HL-60 (cell line): ENCODE results near the gene SPATA22.
"Not testable (repeated sequence)": the region's sequence is repeated elsewhere in the genome, so short reads cannot be mapped to it uniquely, and the experiment has no call there.

Experiments used
- DNase-seq, 2 experiments: peaks; one replicate each; pipeline ENCODE4 v3.0.0-alpha.2; 2010 to 2020; ENCODE audit warnings: low read depth in 1 of 2, low spot score in 1 of 2
- H3K27ac ChIP-seq: fragments of 250-450 bp; sonication (Bioruptor Pico); replicated peaks from 2 replicates; pipeline ENCODE4 v1.5.1; 2020; ENCODE audit warnings: mild to moderate bottlenecking, moderate library complexity
- H3K27me3 ChIP-seq: fragments of 250-450 bp; sonication (Bioruptor Pico); 2 replicates; pipeline ENCODE4 v1.5.1; 2021; ENCODE audit warnings: mild to moderate bottlenecking, moderate library complexity; ENCODE audit not compliant: insufficient read depth, poor library complexity, severe bottlenecking
- H3K4me3 ChIP-seq: replicated peaks from 2 replicates; pipeline ENCODE4 v1.5.1; 2011; ENCODE audit warnings: mild to moderate bottlenecking, control low read depth, low read length; ENCODE audit not compliant: insufficient read depth
- GABPA ChIP-seq: IDR thresholded peaks from 2 replicates; pipeline ENCODE4 v1.6.1; 2012; ENCODE audit warnings: low read depth
- POLR2AphosphoS5 ChIP-seq: IDR thresholded peaks from 2 replicates; pipeline ENCODE4 v1.6.1; 2012; ENCODE audit warnings: low read depth
- SPI1 ChIP-seq: IDR thresholded peaks from 2 replicates; pipeline ENCODE4 v1.6.1; 2012; ENCODE audit warnings: low read depth, mild to moderate bottlenecking, borderline replicate concordance
- long read RNA-seq: library from polyadenylated mRNA; unstranded; transcript quantifications from one replicate; pipeline ENCODE4 v2.0.0, GENCODE V29; 2020
- TF ChIP-seq, protein P1 (sequence below): IDR thresholded peaks from 2 replicates; pipeline ENCODE4 v1.6.1; 2012; ENCODE audit warnings: low read depth; ENCODE audit not compliant: insufficient replicate concordance
- TF ChIP-seq, protein P2 (sequence below): IDR thresholded peaks from one replicate; pipeline ENCODE4 v1.5.1; 2011; ENCODE audit warnings: low read length, control low read depth, inconsistent platforms; ENCODE audit not compliant: insufficient read depth

The SPATA22 gene, protein sequence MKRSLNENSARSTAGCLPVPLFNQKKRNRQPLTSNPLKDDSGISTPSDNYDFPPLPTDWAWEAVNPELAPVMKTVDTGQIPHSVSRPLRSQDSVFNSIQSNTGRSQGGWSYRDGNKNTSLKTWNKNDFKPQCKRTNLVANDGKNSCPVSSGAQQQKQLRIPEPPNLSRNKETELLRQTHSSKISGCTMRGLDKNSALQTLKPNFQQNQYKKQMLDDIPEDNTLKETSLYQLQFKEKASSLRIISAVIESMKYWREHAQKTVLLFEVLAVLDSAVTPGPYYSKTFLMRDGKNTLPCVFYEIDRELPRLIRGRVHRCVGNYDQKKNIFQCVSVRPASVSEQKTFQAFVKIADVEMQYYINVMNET
- long read RNA-seq, result 0 reads

DNA sequence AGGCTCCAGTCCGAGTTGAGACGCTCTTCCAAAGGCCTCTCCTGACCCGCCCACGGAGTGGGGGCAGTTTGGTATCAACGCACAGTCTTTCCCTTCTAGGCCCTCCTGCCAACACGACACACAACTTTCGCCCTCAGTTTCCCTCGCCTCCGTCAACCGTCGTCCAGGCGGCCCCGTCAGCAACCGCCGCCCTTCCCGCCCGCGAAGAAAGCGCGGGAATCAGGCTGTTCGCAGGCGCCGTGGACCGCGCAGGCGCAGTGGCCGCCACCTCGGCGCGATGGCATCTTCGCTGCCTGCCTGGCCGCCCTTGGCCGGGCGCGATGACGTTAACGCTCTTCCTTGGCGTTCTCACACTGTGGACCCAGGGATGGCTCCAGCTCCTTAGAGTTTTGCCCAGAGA, at the start of gene SPATA22:
TSS of gene SPATA22 (minus strand) at position 221 of the 400 bp plus-strand sequence. CDS start 2,494 bp downstream, outside the sequence.
- Histone ChIP-seq H3K4me3 (no peak within 1 kb of the TSS), H3K27ac (no peak within 1 kb of the TSS), H3K27me3 (no peaks in the 10 kb centered on the region)
- no peak for TF ChIP-seq GABPA
- no peak for TF ChIP-seq POLR2AphosphoS5
- no peak for TF ChIP-seq SPI1
- TF ChIP-seq, protein P1, sequence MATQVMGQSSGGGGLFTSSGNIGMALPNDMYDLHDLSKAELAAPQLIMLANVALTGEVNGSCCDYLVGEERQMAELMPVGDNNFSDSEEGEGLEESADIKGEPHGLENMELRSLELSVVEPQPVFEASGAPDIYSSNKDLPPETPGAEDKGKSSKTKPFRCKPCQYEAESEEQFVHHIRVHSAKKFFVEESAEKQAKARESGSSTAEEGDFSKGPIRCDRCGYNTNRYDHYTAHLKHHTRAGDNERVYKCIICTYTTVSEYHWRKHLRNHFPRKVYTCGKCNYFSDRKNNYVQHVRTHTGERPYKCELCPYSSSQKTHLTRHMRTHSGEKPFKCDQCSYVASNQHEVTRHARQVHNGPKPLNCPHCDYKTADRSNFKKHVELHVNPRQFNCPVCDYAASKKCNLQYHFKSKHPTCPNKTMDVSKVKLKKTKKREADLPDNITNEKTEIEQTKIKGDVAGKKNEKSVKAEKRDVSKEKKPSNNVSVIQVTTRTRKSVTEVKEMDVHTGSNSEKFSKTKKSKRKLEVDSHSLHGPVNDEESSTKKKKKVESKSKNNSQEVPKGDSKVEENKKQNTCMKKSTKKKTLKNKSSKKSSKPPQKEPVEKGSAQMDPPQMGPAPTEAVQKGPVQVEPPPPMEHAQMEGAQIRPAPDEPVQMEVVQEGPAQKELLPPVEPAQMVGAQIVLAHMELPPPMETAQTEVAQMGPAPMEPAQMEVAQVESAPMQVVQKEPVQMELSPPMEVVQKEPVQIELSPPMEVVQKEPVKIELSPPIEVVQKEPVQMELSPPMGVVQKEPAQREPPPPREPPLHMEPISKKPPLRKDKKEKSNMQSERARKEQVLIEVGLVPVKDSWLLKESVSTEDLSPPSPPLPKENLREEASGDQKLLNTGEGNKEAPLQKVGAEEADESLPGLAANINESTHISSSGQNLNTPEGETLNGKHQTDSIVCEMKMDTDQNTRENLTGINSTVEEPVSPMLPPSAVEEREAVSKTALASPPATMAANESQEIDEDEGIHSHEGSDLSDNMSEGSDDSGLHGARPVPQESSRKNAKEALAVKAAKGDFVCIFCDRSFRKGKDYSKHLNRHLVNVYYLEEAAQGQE, result no peak
- TF ChIP-seq, protein P2, sequence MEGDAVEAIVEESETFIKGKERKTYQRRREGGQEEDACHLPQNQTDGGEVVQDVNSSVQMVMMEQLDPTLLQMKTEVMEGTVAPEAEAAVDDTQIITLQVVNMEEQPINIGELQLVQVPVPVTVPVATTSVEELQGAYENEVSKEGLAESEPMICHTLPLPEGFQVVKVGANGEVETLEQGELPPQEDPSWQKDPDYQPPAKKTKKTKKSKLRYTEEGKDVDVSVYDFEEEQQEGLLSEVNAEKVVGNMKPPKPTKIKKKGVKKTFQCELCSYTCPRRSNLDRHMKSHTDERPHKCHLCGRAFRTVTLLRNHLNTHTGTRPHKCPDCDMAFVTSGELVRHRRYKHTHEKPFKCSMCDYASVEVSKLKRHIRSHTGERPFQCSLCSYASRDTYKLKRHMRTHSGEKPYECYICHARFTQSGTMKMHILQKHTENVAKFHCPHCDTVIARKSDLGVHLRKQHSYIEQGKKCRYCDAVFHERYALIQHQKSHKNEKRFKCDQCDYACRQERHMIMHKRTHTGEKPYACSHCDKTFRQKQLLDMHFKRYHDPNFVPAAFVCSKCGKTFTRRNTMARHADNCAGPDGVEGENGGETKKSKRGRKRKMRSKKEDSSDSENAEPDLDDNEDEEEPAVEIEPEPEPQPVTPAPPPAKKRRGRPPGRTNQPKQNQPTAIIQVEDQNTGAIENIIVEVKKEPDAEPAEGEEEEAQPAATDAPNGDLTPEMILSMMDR, result no peak
- DNase-seq, result no peak

DNA sequence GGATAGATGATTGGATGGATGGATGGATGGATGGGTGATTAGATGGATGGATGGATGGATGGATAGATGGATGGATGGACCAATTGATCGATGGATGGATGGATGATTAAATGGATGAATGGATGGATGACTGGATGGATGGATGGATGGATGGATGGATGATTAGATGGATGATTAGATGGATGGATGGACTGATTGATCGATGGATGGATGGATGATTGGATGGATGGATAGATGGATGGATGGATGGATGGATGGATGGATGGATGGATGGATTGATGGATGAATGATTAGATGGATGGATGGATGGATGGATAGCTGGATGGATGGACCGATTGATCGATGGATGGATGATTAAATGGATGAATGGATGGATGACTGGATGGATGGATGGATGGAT, 47.9 kb upstream of the SPATA22 start:
- H3K27ac ChIP-seq, H3K4me3 ChIP-seq, H3K27me3 ChIP-seq, DNase-seq: not testable (repeated sequence)

DNA sequence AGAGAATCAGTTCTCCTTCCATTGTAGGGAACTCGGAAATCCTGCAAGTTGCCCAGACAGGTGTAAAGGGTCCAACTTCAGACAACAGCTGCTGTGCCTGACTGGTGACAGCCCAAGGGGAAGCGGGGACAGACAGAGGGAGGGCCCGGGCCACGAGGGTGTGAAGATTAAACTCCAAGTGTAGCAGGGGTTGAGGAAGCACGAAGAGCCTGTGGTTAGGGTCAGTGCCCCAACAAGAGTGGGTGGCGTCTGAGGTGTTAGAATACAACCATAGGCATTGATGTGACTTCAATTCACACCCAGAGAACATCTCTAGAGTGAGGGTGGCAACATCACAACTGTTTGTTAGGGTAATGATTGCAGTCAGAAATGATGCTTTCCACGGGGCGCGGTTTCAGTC, 43.3 kb upstream of the SPATA22 start:
- Histone ChIP-seq H3K27ac (no peak overlapping the region), H3K27me3 (no peaks in the 10 kb centered on the region), H3K4me3 (no peak overlapping the region)
- TF ChIP-seq, protein P2, result no peak
- DNase-seq, result no peak

DNA sequence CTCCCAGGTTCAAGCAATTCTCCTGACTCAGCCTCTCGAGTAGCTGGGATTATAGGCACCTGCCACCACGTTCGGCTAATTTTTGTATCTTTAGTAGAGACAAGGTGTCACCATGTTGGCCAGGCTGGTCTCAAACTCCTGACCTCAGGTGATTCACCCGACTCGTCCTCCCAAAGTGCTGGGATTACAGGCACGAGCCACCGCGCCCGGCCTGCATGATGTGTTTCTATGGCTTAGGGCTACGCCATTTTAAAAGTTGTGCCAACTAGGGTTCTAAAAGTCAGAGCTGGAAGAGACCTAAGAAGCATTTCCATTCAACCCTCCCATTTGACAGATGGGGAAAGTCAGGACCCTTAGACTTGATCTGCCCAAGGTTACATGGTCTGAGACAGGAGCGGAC, 42.5 kb upstream of the SPATA22 start:
- H3K27me3 ChIP-seq, result not testable (repeated sequence)

DNA sequence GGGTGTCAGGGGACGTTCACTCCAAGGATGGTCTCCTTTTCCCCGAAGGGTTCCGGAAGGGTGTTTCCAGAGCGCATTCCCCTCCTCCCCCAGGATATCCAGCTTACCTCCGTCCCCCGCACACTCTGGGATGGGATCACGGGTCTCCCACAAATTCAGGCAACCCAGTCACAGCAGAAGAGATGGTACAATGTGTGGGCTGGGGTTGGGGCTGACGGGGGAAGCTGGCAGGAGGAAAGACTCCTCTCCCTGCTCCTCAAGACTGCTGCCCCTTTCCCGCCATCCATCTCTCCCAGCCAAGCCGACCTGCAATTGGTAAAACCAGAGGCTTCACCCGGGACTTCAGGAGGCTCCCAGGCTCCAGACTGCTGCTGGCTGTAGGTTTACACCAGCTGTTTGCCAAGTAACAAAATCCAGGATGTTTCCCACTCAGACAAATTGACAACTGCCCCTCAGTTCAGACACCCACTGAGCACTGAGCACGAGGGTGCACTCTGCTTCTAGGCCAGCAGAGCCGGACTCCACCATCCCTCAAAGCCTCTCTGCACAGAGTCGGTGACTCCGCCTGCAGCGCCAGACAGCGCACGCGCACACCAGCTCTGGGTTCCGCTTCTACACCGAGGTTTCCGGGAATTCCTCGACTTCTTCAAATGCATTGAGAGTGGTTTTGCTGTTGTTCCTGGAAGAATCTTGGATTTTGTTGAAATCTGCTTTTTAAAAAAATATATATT, 41.9 kb upstream of the SPATA22 start:
- TF ChIP-seq SPI1 (no peak), POLR2AphosphoS5 (no peak), GABPA (no peak)
- TF ChIP-seq, protein P2, result no peak
- TF ChIP-seq, protein P1, result no peak
- DNase-seq, result no peak
- Histone ChIP-seq H3K4me3 (no peak overlapping the region), H3K27ac (no peak overlapping the region), H3K27me3 (no peaks in the 10 kb centered on the region)

More for the DNA sequence above, 42.5 kb upstream of the SPATA22 start:
- H3K27ac ChIP-seq, DNase-seq, H3K4me3 ChIP-seq: not testable (repeated sequence)
